NK-92 (cell line): ENCODE results near the gene CCDC80.

ENCODE experiments used
- DNase-seq: peaks from one replicate; lab custom pipeline; 2025; ENCODE audit not compliant: unreplicated experiment; lab: John Stamatoyannopoulos, UW

The CCDC80 gene

DNA sequence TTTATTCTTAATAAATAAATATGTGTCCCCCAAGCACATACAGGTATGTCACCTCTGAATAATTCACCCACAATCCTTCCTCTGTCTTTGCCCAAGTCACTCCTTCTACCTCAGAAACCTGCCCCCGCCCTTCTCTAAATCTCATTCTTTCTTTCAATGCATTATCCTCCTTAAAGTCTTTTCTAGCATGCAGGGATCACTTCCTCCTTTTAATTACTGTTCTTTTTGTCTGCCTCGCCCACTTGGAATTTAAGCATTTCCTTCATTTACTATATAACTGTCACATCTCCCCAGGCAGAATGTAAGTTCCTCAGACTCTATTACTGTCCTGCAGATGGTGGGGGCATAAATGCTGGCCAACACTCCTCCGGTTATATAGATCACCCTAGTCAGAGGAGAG lies 7.8 kb downstream of the CCDC80 start:
- no peak for DNase-seq

DNA sequence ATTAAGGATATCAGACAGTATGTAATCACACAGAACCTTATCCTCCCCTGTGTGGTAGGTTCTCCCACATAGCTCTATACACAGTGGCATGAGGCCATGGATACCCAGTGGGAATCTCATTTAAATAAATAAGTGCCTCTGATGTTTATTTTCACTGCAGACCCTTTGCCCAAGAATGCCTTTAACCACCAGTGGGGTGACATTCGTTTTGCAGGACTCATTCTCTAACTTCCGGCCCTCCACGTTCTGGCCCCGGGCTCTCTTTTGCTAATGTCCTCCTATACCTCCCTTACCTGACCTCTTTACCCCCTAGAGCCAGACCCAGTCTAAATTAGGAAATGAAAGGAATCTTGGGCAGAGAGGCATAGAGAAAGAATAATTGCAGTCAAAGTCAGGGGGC lies 8.3 kb downstream of the CCDC80 start:
- DNase-seq: no peak

DNA sequence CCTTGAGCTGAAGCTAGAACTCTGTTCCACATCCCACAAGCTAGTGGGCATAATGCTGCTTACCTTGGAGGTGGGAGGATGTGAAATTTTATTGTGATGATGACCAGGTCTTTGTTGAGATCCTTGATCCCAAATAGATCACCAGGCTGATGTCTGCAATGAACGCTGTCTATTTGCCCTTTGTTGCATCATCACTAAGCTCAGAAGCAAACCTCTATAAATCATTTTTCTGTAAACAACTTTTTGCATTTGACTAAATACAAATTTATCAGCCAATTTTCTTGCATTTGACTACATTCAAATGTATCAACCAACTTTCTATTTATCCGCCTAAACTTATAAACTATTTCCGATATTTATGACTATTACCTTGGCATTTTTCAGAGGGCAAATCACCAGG lies 9.7 kb downstream of the CCDC80 start:
- DNase-seq: no peak

DNA sequence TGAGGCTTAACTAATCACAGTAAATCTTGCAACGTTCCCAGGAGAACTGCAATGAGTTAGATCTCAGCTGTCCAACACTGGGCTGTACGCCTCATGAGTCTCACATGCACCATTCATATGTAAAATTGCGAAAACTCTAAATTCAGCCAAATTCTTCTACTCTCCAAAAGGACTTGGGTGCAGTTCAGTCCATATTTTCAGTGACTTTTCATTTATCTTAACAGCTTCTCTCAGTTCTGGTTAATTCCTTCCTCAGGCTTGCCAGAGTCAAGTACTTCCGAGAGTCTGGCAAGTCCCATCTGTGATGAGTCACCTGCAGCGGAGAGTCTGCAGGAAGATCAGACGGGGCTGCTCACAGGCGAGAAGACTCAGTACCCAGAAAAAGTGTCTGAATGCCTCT lies 11.5 kb downstream of the CCDC80 start:
- DNase-seq: no peak

DNA sequence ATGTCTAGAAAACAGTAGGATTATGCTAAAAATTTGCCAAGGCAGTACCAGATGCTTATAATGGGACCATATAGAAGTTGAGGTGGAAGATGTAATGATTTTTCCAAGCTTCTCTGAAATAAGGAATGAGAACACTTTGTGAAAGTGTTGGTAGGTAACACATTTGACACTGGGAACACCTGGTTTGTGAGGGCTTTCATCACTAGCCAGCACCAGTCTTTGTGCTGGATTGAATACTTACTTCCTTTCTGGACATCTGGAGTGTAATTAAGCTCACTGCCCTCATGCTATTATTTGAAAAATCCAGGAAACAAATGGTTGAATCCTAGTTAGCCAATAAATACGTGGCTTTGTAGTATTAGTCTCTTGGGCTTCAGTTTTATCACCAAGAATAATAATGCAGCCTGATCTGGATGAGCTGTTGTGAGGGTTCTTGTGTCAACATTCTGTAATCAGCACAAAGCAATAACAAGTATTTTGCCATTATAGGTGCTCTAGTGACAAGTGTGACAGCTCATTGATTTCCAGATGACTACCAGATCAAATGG lies 12.9 kb downstream of the CCDC80 start:
- no peak for DNase-seq

DNA sequence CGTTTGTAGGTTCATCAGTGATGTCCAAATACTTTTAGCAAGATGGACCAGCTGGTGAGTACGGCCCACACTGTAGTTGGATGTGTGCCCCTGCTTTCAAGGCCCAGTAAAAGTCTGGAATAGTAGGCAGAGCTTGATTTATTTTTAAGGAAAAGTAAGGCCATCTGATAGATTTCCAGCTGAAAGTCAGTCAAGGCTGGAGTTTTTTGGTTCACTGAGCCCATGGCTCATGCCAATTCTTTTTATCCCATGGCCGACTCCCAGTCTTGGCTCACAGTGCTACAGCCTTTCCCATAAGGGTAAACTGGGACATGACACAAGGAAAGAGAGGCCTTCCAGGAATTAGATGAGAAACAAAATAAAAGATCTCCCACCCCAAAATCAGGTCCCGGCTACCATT lies 13.5 kb downstream of the CCDC80 start:
- DNase-seq: no peak

DNA sequence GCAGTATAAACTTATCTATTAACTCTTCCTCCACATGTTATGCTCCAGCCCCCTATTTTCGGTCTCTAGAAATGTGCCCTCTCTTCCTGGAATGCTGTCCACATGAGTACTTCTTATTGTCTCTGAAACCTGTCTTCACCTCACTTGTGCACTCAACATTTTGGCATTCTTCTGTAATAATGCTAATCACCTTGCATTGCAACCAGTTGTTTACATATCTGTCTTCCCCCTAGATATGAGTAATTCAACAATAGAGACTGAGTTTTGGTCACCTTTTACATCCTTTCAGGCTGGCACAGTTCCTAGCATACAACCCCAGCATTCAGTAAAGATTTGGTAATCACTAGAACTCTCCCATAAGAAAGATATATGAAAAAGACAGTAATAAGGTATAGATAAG lies 17.2 kb downstream of the CCDC80 start:
- no peak for DNase-seq

DNA sequence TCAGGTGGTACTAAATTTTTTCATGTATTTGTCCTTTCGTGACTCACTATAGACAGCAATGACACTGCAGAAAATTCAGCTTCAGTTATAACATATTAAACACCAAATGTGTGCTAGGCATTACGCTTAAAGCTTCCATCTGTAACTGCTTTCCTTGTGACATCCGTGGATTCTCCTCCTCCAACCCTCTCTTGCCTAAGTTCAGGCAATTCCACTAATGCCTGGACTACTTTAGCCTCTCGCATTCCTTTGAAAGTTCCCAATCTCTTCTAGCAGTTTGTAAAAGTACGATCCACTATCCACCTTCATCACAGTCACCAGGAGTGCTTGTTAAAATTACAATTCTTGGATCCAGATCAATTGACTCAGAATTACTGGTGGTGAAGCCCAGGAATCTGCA lies 17.7 kb downstream of the CCDC80 start:
- no peak for DNase-seq

DNA sequence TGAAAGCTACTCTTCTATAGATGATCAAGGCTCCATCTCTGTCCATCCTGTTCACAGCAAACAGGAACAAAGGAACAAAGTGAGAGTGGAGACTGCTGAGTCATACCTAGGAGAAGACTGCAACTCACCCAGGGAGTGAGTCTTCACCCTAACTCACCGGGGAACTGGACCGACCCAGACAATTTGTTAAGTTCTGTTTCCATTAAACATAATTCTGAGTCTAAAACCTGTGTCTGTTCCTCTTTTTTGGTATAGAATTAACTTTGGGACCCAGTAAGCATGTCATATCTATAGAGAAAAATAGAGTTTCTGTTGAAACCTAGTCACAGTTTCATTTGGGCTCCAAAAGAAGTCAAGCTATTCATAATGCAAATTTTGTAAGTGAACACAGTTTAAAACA lies 21.6 kb downstream of the CCDC80 start:
- no peak for DNase-seq

DNA sequence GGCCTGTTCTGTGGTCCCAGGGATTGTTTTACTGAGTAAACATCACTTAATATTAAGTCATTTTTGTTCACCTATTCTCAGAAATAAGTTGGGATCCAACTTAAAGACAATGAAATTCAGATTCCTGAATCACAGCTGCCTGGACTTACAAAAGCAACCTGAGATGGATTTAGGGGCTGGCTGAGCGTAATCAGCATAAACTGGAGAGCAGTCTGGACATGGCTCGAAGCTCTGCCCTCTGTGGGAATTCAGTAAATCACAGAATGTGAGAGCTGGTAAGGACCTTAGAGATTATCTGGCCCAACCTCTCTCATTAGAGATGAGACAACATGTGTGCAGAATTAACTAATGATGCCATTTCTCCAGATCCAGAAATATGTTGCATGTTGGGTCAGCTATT lies 23.7 kb downstream of the CCDC80 start:
- DNase-seq: no peak

DNA sequence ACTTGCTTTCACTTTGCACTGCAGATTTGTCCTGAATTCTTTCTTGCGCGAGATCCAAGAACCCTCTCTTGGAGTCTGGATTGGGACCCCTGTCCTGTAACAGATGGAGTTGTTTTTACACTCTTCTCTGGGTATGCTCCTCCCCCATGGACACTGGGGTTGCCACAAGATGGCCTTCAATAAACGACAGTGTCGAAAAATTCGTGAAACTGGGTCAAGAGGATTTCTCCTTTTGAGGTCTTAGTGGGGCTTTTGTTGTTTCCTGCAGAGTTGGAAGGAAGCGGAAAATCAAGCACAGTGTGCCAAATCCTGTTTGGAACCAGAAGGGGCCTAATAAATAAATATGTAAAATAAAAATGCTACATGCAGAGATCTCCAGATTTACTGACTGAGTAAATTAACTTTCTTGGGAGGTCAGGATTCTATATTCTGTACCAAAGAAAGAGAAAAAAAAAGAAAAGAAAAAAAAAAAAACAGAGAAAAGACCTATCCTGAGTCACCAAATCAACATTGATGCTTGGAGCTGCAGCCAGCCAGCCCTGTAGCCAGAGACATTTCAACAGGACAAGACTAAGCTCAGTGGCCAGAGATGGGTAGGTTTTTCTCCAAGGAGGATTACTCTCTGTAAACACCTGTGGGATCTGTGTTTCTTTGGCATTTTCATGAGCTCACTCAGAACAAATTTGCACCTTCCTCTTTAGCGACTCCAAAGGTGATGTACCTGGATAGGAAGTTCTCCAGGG lies 24.8 kb downstream of the CCDC80 start:
- DNase-seq: no peak

DNA sequence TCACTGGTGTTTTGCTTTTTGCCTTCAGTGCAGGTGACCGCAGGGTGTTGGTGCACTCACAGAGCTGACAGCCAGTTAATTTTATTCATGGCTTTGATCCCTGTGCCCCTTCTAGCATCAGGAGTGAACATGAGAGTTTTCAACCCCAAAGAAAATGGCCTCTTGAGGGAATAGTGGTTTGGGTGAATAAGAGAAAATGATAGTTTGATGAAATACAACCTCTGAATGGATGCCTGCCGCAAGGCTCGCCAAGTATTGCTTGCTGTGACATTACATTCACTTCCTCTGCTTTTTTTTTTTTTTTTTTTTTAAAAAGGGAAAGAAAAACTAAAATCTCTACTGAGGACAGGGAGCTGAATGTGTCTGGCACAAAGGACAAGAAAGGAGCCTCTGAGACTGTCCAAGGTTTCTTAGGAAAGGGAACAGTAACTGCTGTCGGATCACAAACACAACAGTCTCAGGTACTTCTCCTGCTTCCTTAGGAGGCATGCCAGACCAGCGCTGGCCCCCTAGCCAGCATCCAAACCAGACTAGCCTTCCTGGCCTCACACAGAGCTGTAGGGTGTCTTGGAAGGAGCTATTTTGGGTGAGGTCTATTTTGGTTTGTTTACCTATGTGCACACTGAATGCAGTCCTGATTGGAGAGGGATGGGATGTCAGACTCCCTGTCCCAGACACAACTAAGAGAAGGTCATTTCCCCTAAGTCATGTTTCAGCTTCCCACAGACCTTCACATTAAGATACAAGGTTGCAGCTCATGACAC lies 29.0 kb downstream of the CCDC80 start:
- no peak for DNase-seq

DNA sequence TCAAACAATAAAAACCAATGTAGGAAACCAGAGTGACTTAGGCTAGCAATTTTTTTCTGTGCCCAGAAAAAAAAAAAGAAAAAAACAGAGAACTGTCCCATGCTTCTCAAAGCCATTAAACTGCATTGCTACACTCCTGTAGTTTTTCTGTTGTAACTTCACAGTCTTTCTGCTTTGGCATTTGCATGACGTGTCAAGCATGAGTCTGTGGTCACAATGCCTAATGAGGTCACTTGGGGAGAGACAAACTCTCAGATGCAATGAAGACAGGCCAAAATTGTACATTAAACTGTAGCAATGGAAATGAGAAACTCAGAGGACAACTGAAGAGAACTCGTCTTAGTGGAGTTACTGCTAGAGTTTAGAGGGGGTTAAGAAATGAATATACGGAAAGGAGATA lies 30.8 kb downstream of the CCDC80 start:
- no peak for DNase-seq

DNA sequence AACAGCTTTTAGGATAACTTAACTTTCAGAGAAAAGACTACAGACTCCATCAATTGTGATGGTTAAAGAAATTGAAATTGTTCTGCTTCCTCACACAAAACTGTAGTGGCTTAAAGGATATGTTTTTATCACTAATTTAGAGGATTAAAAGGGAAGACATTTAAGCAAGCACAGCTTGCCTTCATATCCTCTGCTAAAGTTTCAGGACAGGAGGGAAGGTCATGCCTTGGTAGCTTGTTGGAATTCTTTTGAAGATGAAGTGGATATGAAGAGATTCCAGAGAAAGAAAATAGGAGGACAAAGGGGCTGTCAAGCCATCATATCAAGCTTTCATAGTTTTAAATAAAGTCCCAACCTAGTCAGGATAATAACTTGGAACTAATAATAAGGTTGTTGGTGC lies 33.1 kb downstream of the CCDC80 start:
- no peak for DNase-seq

DNA sequence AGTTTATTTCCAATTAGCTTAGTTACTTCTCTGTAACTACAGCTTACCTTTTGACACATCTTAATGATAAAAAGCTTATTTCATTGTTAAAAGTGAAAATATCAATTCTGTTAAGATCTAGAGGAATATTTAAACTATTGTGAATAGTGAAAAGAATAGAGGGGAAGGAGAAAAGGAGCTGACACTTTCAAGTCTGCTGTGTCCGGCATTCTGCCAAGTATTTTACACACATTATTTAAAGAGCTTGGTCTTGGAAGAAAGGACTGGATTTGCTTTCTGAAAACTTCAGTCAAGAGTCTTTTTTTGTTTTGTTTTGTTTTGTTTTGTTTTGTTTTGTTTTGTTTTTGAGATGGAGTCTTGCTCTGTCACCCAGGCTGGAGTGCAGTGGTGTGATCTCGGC lies 34.8 kb downstream of the CCDC80 start:
- DNase-seq: no peak

DNA sequence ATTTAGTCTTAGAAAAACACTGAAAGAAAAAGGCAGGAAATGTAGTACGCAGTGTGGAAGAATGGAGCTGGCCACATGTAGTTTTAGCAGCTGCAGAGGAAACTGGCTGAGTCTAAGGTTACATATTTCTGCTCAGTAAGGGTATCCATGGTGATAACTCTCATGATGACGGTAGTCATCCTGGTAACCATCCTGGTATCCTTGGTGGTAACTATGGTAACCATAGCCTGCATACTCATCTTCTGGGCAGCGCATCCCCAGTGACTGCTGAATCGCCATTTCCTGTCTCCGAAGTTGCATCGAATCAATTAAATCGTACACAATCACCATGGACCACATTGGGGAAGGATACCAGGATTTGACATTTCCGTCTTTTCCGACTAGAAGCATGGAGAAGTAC lies 35.7 kb downstream of the CCDC80 start:
- DNase-seq: no peak

DNA sequence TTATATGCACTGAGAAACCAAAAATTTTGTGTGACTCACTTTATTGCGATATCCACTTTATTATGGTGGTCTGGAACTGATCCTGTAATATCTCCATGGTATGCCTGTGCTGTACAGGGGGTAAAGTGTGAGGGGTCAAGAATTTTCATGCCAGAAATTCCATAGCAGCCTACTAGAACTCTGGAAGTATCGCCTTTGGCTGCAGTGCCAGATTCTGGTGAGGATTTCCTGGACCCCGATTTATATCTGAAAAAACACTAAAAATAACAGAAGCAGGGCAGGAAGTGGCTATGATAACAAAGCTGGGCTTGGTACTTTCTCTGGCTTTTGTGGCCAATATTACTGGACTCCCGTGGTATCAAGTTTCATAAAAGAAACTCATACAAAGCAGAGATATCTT lies 36.4 kb downstream of the CCDC80 start:
- no peak for DNase-seq

DNA sequence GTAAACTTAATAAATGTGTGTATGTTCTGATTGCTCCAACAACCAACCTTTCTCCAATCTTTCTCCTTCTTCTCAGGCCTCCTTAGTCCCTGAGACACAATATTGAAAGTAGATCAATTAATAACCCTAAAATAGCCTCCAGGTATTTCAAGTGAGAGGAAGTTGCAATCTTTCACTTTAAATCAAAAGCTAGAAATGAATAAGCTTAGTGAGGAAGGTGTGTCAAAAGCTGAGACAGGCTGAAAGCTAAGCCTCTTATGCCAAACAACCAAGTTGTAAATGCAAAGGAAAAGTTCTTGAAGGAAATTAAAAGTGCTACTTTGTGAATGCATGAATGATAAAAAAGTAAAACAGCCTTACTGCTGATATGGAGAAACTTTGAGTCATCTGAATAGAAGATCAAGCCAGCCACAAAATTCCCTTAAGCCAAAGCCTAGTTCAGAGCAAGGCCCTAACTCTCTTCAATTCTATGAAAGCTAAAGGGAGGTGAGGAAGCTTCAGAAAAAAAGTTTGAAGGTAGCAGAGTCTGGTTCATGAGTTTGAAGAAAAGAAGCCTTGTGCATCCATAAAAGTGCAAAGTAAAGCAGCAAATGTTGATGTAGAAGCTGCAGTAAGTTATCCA lies 38.6 kb downstream of the CCDC80 start:
- no peak for DNase-seq

DNA sequence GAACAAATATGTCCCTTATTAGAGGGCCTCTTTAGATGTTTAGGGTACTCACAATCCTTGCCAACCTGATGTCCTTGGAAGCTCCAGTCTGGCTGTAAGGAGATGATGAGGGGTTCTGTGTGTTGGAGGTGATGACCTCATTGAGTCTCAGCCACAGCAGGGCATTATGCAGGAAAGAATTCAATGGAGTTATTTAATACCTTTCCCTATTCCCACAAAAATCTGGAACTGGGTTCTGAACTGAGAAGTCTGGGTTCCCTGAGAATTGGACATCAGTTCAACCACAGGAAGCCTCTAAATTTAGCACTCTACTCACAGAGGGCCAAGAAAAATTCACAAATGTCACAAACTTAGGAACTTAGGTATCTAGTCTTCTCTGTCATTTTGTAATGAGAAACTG lies 42.2 kb downstream of the CCDC80 start:
- no peak for DNase-seq

DNA sequence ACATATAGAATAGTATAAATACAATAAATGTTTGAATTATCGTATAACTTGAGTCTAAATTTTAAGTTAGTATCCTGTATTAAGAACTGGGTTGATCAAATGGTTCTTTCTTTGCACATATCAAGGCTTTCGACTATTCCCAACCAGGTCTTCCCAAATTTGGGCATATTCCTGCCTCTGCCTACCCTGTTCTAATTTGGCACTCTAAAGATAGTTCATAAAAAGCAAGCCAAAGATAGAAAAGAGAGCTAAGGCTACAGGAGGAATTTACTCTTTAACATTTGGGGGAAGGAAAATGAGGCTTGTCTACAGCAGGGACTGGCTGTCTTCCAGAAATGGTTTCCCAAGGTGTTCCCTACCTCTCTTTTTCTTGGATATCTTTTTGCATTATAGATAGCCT lies 43.0 kb downstream of the CCDC80 start:
- no peak for DNase-seq

DNA sequence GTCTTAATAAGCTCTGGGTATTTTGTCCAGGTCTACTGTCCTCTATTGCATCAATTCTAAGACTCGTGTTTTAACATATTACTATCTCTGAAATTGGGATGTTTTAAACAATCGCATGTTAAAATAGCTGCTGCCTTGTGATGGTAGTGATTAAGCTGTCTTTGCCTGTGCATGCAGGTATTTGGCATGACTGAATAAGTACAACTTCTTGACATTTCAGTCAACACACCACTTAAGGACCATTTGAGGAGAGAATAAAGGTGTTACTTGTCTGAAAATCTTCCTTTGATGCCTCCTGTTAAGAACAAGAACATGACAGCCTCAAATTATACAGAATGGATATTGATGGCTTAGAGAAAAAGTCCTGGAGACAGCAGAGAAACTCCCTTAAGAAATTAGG lies 46.1 kb downstream of the CCDC80 start:
- DNase-seq: no peak

DNA sequence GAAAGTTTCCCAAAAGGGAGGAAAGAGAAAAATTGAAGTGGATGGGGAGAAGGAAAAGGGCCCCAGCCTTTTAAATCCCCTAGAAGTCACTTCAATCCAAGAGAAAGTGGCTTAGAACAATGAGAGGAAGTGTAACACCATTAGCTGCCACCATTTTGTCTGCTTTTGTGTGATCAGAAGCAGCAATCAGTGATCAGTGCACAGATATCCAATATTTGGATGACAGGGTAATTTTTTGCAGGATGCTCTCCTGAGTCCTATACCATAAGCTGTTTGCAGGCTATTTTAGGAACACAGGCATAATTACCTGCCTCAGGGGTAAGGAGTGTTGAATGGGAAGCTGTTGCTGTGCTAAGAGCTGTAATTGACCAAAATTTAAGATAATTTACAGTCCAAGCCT lies 47.7 kb downstream of the CCDC80 start:
- DNase-seq: no peak
